Subcutaneous adipose tissue (tissue), 4 donors: ENCODE results near the gene DPP3. TPM values are rescaled to one million over a fixed set of nuclear protein-coding genes. Genes with fewer than 3 reads are reported as not detected.

Experiments
- total RNA-seq, 4 donors: library from RNA; depleted of rRNA; stranded (reverse); fragments of >200 nt; gene quantifications; one replicate each; pipeline ENCODE4 v1.1.0, GENCODE V29; 2016
- TF ChIP-seq, protein P1 (sequence below): fragments of 450-650 bp; IDR thresholded peaks from one replicate; pipeline ENCODE4 v1.5.1; 2016; ENCODE audit warnings: low read depth, mild to moderate bottlenecking, control low read depth, antibody characterized with exemption, moderate library complexity

DPP3 gene
- total RNA-seq, 4 donors from 2014 or later, result 12.6 to 17.8 (median 15.7) TPM

DNA sequence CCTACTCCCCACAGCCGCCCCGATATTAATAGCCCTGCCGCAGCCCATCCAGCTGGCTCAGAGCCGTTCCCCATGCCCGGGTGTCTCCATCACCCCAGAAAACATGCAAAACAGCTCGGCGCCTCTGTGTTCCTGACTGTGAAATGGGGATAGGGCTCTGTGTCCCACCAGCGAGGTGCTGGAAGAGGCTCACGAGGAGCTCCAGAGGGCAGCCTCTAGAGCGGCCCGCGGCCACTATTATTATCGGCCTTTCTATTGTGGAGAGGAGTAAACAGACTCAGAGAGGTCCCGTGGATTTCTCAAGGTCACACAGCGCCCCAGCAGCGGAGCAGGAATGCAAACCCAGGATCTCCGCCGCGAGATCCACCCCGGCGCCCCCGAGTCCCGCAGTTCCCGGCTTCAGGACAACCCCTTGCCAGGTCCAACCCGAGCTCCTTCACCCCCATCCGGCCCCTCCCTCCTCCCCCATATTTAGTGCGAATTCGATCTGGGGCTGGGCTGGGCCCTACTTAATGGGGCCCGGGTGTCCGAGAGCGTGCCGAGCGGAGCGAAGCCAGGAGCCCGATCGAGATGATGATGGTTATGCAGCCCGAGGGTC lies 66.2 kb downstream of the DPP3 start, which contains the start of gene ACTN3:
Gene ACTN3, plus strand, starts transcription at position 536 of the 598 bp plus-strand sequence. Its CDS starts 35 bp downstream, at position 571.
- TF ChIP-seq, protein P1, sequence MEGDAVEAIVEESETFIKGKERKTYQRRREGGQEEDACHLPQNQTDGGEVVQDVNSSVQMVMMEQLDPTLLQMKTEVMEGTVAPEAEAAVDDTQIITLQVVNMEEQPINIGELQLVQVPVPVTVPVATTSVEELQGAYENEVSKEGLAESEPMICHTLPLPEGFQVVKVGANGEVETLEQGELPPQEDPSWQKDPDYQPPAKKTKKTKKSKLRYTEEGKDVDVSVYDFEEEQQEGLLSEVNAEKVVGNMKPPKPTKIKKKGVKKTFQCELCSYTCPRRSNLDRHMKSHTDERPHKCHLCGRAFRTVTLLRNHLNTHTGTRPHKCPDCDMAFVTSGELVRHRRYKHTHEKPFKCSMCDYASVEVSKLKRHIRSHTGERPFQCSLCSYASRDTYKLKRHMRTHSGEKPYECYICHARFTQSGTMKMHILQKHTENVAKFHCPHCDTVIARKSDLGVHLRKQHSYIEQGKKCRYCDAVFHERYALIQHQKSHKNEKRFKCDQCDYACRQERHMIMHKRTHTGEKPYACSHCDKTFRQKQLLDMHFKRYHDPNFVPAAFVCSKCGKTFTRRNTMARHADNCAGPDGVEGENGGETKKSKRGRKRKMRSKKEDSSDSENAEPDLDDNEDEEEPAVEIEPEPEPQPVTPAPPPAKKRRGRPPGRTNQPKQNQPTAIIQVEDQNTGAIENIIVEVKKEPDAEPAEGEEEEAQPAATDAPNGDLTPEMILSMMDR, result no peak

DNA sequence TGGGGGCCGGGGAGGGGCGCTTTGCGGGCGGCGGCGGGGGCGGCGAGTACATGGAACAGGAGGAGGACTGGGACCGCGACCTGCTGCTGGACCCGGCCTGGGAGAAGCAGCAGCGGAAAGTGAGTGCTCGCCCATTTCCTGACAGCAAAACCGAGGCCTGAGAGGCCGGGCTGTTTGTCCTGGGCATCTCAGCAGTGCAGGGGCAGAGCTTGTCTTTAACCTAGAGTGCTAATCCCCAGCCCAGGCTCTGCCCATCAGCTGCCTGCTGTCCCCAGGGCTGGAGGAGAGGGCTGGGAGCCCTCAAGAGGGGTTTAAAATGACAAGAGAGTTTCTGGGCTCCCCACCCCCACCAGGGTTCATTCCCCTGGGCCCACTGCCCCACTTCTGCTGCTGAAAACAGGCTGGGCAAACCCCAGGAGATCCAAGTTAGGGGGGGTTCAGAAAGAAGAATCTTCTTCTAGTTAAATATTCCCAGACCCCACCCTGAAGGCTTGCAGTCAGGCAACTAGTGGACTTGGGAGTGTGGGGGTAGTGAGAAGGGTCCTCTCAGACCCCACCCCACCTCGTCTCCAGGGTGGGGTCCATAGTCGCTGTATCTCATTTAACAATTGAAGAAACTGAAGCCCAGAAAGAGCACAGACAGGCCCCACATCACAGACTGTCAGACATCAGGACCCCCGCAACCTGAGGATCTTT lies 66.9 kb downstream of the DPP3 start:
- TF ChIP-seq, protein P1, result no peak

DNA sequence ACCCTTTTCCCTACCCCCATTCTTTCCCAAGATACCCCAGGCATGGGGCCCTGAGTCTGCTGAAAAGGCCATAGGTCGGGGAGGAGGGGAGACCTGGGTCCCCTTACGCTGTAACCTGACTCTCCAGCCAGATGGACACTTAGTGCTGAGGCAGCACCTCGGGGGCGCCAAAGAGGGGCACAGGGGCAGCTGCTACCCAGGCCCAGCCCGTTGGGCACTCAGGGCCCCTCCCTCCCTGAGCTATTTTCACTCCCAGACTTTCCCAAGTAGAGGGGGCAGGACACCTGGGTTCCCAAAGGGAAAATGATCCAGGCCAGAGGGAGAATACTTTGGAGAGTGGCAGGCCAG lies 67.4 kb downstream of the DPP3 start:
- TF ChIP-seq, protein P1, result no peak

DNA sequence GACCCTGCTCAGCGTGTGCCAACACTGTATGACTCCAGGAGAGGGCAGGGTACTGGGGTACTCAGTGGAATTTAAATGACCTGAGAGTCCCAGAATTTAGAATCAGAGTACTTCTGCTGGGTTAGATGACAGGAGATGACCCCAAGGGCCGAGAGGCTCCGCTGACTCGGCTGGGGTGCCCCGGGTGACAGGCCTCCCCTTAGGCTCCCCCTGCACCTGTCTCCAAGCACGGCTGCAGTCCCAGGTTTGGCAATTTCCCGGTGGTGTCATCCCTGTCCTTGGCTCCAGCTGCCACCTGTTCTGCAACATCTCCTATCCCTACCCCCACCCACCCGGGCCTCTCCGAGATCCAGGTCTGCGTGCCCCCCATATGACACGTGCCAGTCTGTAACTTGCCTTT lies 67.8 kb downstream of the DPP3 start:
- TF ChIP-seq, protein P1, result no peak

DNA sequence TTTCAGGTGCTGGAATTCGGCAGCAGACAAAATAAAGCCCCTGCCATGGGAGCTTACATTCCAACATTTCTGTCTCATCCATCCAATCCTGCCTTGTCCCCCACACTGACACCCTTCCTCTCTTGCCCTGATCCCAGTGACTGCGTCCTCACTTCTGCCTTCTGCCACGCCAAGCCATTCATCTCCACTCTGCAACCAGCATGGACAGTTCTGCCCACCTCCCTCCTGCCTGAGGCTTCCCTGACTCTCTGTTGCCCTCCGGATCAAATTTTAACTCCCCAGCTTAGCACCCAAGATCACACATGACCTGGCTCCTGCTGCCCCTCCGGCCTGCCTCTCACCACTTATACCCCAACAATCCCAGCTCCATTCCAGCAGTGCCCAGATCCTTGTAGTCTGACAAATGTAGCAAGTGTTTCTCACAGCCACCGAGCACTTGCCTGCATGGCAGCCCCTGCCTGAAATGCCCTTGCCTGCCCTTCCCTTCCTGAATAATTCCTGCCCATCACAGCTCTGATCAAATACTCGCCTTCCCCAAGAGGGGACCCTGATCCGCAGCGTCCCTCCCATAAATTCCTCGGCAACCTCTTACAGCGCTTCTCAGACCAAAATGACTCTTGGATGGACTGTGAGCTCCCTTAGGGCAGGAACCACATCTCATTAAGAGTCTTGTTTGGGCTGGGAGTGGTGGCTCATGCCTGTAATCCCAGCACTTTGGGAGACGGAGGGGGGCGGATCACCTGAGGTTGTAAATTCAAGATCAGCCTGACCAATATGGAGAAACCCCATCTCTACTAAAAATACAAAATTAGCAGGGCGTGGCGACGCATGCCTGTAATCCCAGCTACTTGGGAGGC lies 68.8 kb downstream of the DPP3 start:
- TF ChIP-seq, protein P1, result no peak

DNA sequence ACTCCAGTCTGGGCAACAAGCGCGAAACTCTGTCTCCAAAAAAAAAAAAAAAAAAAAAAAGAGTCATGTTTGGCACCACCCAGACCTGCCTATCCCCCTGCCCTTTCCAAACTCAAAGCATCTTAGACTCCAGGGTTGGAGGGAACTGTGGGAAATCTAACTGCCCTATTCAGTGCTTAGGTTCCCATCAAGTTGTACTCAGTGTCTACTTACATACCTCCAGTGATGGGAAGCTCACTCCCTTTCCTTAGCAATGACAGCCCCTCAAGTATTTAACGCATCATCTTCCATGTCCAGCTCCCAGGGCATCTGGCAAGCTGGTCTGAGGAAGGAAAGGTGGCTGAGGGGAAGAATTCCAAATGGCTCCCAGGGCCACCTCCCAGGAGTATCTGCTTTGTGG lies 69.5 kb downstream of the DPP3 start:
- TF ChIP-seq, protein P1, result no peak

DNA sequence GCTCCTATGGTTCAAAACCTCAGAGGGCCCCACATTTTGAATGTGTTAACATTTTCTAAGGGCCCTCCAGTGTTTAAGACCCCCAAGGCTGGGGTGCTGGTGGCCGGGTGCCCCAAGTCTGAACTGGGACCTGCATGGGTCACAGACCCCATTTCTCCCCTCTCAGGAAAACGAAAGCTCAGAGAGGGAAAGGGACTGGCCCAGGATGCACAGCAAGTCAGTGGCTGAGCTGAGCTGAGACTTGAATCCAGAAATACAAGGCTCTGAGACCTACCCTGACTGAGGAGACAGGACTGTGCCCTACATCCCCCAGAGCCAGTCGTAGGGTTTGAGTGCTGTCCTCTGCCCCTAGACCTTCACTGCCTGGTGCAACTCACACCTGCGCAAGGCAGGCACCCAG lies 70.7 kb downstream of the DPP3 start:
- TF ChIP-seq, protein P1, result no peak
